T-cell (primary cell): ENCODE results near the gene DUOX2. TPM values are rescaled to one million over a fixed set of nuclear protein-coding genes. Genes with fewer than 3 reads are reported as not detected.
A peak's percentile ranks its signal among the peaks of the same experiment; 100 is the strongest.

Experiments
- ATAC-seq, 4 experiments: fragments of 200-7000 bp in 3 of 4; fragments of 150-1000 bp in 1 of 4; cut with Tn5 transposase; replicated peaks in 1 of 4; 1 replicate in 3 of 4; 2 replicates in 1 of 4; pipeline ENCODE4 v1.10.0; 2021; ENCODE audit warnings: moderate library complexity in 3 of 4, mild to moderate bottlenecking in 2 of 4, moderate number of reproducible peaks in 1 of 4
- CTCF ChIA-PET, 2 donors: fragments of 300-600 bp; sonication (Branson Sonifier 250); formaldehyde crosslinking; loops; one replicate each; lab custom pipeline; 2022; ENCODE audit warnings: antibody characterized with exemption in 2 of 2; lab: Charles Lee
- POLR2A ChIA-PET, 2 donors: fragments of 300-600 bp; sonication (Branson Sonifier 250); formaldehyde crosslinking; loops; one replicate each; lab custom pipeline; 2022; ENCODE audit warnings: antibody characterized with exemption in 2 of 2; lab: Charles Lee
- DNase-seq, 35 experiments: peaks; one replicate each; pipeline versions ENCODE4 v3.0.0 to v3.0.0-alpha.2; 2013 to 2023
- H3K27ac ChIP-seq: one replicate; pipeline ENCODE4 v1.5.1; 2013; ENCODE audit warnings: low read length
- H3K27me3 ChIP-seq, 2 experiments: replicated peaks in 1 of 2; 1 replicate in 1 of 2; 2 replicates in 1 of 2; pipeline versions ENCODE4 v1.6.1 to v1.7.0; 2013; ENCODE audit warnings: low read length in 1 of 2, mixed read lengths in 1 of 2; ENCODE audit not compliant: control insufficient read depth in 2 of 2, insufficient read depth in 2 of 2; ENCODE audit errors: extremely low read depth in 1 of 2
- H3K36me3 ChIP-seq, 2 donors: 1 replicate in 1 of 2; 2 replicates in 1 of 2; pipeline versions ENCODE4 v1.6.1 to v1.7.0; 2013; ENCODE audit warnings: low read length in 1 of 2; ENCODE audit not compliant: control insufficient read depth in 2 of 2, insufficient read depth in 1 of 2; ENCODE audit errors: extremely low read depth in 1 of 2
- H3K4me1 ChIP-seq, 2 experiments: 1 replicate in 1 of 2; 2 replicates in 1 of 2; pipeline versions ENCODE4 v1.6.1 to v1.7.0; 2013; ENCODE audit warnings: low read length in 2 of 2, mixed read lengths in 1 of 2; ENCODE audit not compliant: insufficient read depth in 2 of 2, control insufficient read depth in 1 of 2; ENCODE audit errors: extremely low read depth in 1 of 2
- H3K4me3 ChIP-seq, 2 donors: 1 replicate in 1 of 2; 2 replicates in 1 of 2; pipeline versions ENCODE4 v1.5.1 to v1.7.0; 2013; ENCODE audit warnings: mild to moderate bottlenecking in 2 of 2, low read length in 1 of 2, moderate library complexity in 1 of 2; ENCODE audit not compliant: control insufficient read depth in 1 of 2; ENCODE audit errors: extremely low read depth in 1 of 2
- H3K9me3 ChIP-seq: 2 replicates; pipeline ENCODE4 v1.7.0; 2013
- H3K27ac Mint-ChIP-seq, 2 donors: one replicate each; pipeline ENCODE4 v1.8.0; 2020 to 2021; ENCODE audit warnings: mild to moderate bottlenecking in 2 of 2, mixed read lengths in 2 of 2
- H3K27me3 Mint-ChIP-seq, 2 donors: one replicate each; pipeline ENCODE4 v1.8.0; 2021 to 2022; ENCODE audit warnings: mixed read lengths in 2 of 2
- H3K36me3 Mint-ChIP-seq: one replicate; pipeline ENCODE4 v1.8.0; 2021; ENCODE audit warnings: mixed read lengths
- H3K4me1 Mint-ChIP-seq, 3 donors: one replicate each; pipeline ENCODE4 v1.8.0; 2020 to 2022; ENCODE audit warnings: mixed read lengths in 3 of 3, mild to moderate bottlenecking in 1 of 3
- H3K4me3 Mint-ChIP-seq, 3 donors: one replicate each; pipeline ENCODE4 v1.8.0; 2020 to 2022; ENCODE audit warnings: mild to moderate bottlenecking in 3 of 3, mixed read lengths in 3 of 3, moderate library complexity in 3 of 3
- H3K9me3 Mint-ChIP-seq, 3 donors: one replicate each; pipeline ENCODE4 v1.8.0; 2020 to 2022; ENCODE audit warnings: mixed read lengths in 3 of 3
- WGBS: methylation state at CpG from one replicate; pipeline ENCODE4 v1.1.5; 2013; ENCODE audit warnings: missing lambda C conversion rate; ENCODE audit not compliant: insufficient coverage; 5-methylcytosine and 5-hydroxymethylcytosine counted together
- total RNA-seq, 35 experiments: library from RNA in 6 of 35; stranded (reverse) in 6 of 35; fragments of 120-200 nt in 1 of 35; gene quantifications; one replicate each; pipeline versions ENCODE4 v1.2.1 to v1.2.4 and lab custom pipeline; 2013 to 2026

DUOX2 gene
- total RNA-seq (under 1 TPM in 3 of 5 donors, not detected in 2; 0.10 to 0.16 (median 0.12) TPM), total RNA-seq (lab: John Stamatoyannopoulos, UW) (0 to 0.41 (median 0.09) reads per million in 29 experiments)
- not detected for total RNA-seq (2013)

- 4% methylated on average over 42 of the region's 42 CpGs for WGBS
These were observed at the start of gene DUOX2, which contains the start of gene DUOXA2 for GRCh38 chr15:45114076-45114750. Gene DUOX2, minus strand, starts transcription at chr15:45114172. Its CDS starts 761 bp downstream, at chr15:45113411. Gene DUOXA2, plus strand, starts transcription at chr15:45114326. Its CDS starts 280 bp downstream, at chr15:45114606.

GRCh38 chr15:45163508-45163856 is 49.5 kb upstream of the DUOX2 start:
- ChIA-PET CTCF (interaction anchor here (0.7 to 2.5 kb wide), 11 partner anchors 29 to 251 kb away, joined by 3 to 17 read pairs (median 4); a partner anchor contains a TSS), POLR2A (interaction anchor here in 1 of 2 donors (1.0 kb wide), 1 partner anchor 38 kb away, joined by 3 read pairs; no protein-coding TSS in a partner anchor)
- Mint-ChIP-seq H3K27ac (no peak overlapping the region), H3K27me3 (no peaks in the 10 kb centered on the region), H3K9me3 (no peaks in the 10 kb centered on the region), H3K36me3 (peaks cover 8% of the 10 kb centered on the region), H3K4me1 (peaks cover 11 to 23% (median 22%) of the 10 kb centered on the region in 3 donors), H3K4me3 (no peak overlapping the region)
- 94% methylated on average over 9 of the region's 9 CpGs for WGBS
- no peaks in the 10 kb centered on the region for H3K36me3 ChIP-seq
- no peak for ATAC-seq
- H3K27me3 ChIP-seq = no peaks in the 10 kb centered on the region
- no peaks in the 10 kb centered on the region for H3K9me3 ChIP-seq
- peaks cover 2 to 30% of the 10 kb centered on the region in 2 experiments for H3K4me1 ChIP-seq
- no peak for DNase-seq
- H3K27ac ChIP-seq = no peak overlapping the region
- no peak overlapping the region for H3K4me3 ChIP-seq

More at GRCh38 chr15:45114076-45114750, at the start of gene DUOX2, which contains the start of gene DUOXA2:
- no peaks in the 10 kb centered on the region for H3K36me3 Mint-ChIP-seq
- ChIA-PET POLR2A (no interaction called here), CTCF (interaction anchor here in 1 of 2 donors (1.2 kb wide), 1 partner anchor 44 kb away, joined by 3 read pairs; no protein-coding TSS in a partner anchor)
- H3K9me3 ChIP-seq = no peaks in the 10 kb centered on the region
- ATAC-seq (no peak), DNase-seq (no peak)
- H3K9me3 Mint-ChIP-seq = no peaks in the 10 kb centered on the region
- peaks cover 70 to 86% of the 10 kb centered on the region in 2 donors for H3K27me3 Mint-ChIP-seq
- peak within 1 kb of the TSS; percentile 5 to 63 (median 42) for H3K4me3 Mint-ChIP-seq
- H3K27me3 ChIP-seq = peaks cover 37 to 88% of the 10 kb centered on the region in 2 experiments
- peaks cover 53 to 59% (median 56%) of the 10 kb centered on the region in 3 donors for H3K4me1 Mint-ChIP-seq
- peaks cover 8 to 53% of the 10 kb centered on the region in 2 experiments for H3K4me1 ChIP-seq
- H3K27ac Mint-ChIP-seq = no peak within 1 kb of the TSS
- H3K4me3 ChIP-seq = no peak within 1 kb of the TSS
- H3K36me3 ChIP-seq = no peaks in the 10 kb centered on the region
- no peak within 1 kb of the TSS for H3K27ac ChIP-seq

- H3K4me3 Mint-ChIP-seq = no peak overlapping the region
- DNase-seq (peak in 34 of 35 experiments; percentile 11 to 73 (median 45)), ATAC-seq (peak in 1 of 4 experiments; percentile 15)
- no peaks in the 10 kb centered on the region for H3K9me3 Mint-ChIP-seq
- Histone ChIP-seq H3K27ac (no peak overlapping the region), H3K27me3 (no peaks in the 10 kb centered on the region), H3K4me1 (peaks cover 2 to 30% of the 10 kb centered on the region in 2 experiments), H3K36me3 (no peaks in the 10 kb centered on the region), H3K4me3 (no peak overlapping the region), H3K9me3 (no peaks in the 10 kb centered on the region)
- H3K27me3 Mint-ChIP-seq = no peaks in the 10 kb centered on the region
- ChIA-PET POLR2A (interaction anchor here in 1 of 2 donors (1.0 kb wide), 1 partner anchor 38 kb away, joined by 3 read pairs; no protein-coding TSS in a partner anchor), CTCF (interaction anchor here (0.6 to 2.5 kb wide), 11 partner anchors 10 to 251 kb away, joined by 3 to 17 read pairs (median 4); a partner anchor contains a TSS)
- H3K27ac Mint-ChIP-seq = no peak overlapping the region
- peaks cover 8% of the 10 kb centered on the region for H3K36me3 Mint-ChIP-seq
- 23% methylated on average over 6 of the region's 7 CpGs for WGBS
- peaks cover 13 to 25% (median 22%) of the 10 kb centered on the region in 3 donors for H3K4me1 Mint-ChIP-seq
These were observed 49.0 kb upstream of the DUOX2 start for GRCh38 chr15:45162771-45163507.

- Histone ChIP-seq H3K27me3 (no peaks in the 10 kb centered on the region), H3K9me3 (no peaks in the 10 kb centered on the region), H3K4me1 (peaks cover 2 to 25% of the 10 kb centered on the region in 2 experiments), H3K36me3 (no peaks in the 10 kb centered on the region), H3K27ac (no peak overlapping the region), H3K4me3 (no peak overlapping the region)
- ATAC-seq = no peak
- no peak for DNase-seq
- peaks cover 16 to 23% (median 22%) of the 10 kb centered on the region in 3 donors for H3K4me1 Mint-ChIP-seq
- 97% methylated on average over 14 of the region's 14 CpGs for WGBS
- POLR2A ChIA-PET = no interaction called here
- no peak overlapping the region for H3K4me3 Mint-ChIP-seq
- CTCF ChIA-PET = interaction anchor here (0.6 to 0.9 kb wide), 2 partner anchors 254 to 271 kb away, joined by 3 to 5 read pairs; no protein-coding TSS in a partner anchor
- H3K27ac Mint-ChIP-seq = no peak overlapping the region
- H3K9me3 Mint-ChIP-seq = no peaks in the 10 kb centered on the region
- H3K36me3 Mint-ChIP-seq = peaks cover 8% of the 10 kb centered on the region
- H3K27me3 Mint-ChIP-seq = no peaks in the 10 kb centered on the region
These were observed 47.7 kb upstream of the DUOX2 start for GRCh38 chr15:45161666-45162065.

- DNase-seq = no peak
- H3K4me1 Mint-ChIP-seq = peaks cover 4 to 8% (median 5%) of the 10 kb centered on the region in 3 donors
- Histone ChIP-seq H3K27ac (no peak overlapping the region), H3K9me3 (no peaks in the 10 kb centered on the region), H3K4me1 (peaks cover 0 to 4% of the 10 kb centered on the region in 2 experiments), H3K27me3 (no peaks in the 10 kb centered on the region), H3K36me3 (no peaks in the 10 kb centered on the region), H3K4me3 (no peak overlapping the region)
- no peaks in the 10 kb centered on the region for H3K9me3 Mint-ChIP-seq
- ChIA-PET CTCF (interaction anchor here in 1 of 2 donors (1.0 to 1.1 kb wide), 2 partner anchors 40 to 44 kb away, joined by 3 read pairs; partner anchors contain the start of genes DUOX2 and DUOXA2), POLR2A (no interaction called here)
- peaks cover 8% of the 10 kb centered on the region for H3K36me3 Mint-ChIP-seq
- 71% methylated on average over 1 of the region's 1 CpG for WGBS
- no peak for ATAC-seq
- no peaks in the 10 kb centered on the region for H3K27me3 Mint-ChIP-seq
- H3K27ac Mint-ChIP-seq = no peak overlapping the region
- H3K4me3 Mint-ChIP-seq = no peak overlapping the region
These were observed 44.0 kb upstream of the DUOX2 start for GRCh38 chr15:45157974-45158373.
